Natural killer cell (primary cell): ENCODE data around the gene TBXA2R. TPM values are rescaled to one million over a fixed set of nuclear protein-coding genes. Genes with fewer than 3 reads are reported as not detected.

Experiments
- ATAC-seq, 3 donors: fragments of 150-1000 bp in 2 of 3; fragments of 200-7000 bp in 1 of 3; cut with Tn5 transposase; 1 replicate in 1 of 3; 2 replicates in 2 of 3; pipeline ENCODE4 v1.10.0; 2021; ENCODE audit warnings: mild to moderate bottlenecking in 2 of 3, moderate library complexity in 2 of 3
- DNase-seq, 2 donors: peaks; one replicate each; pipeline versions ENCODE4 v3.0.0 to v3.0.0-alpha.2; 2013 to 2021; ENCODE audit warnings: mixed read lengths in 1 of 2
- H3K27ac ChIP-seq: one replicate; pipeline ENCODE4 v1.5.1; 2013; ENCODE audit warnings: mild to moderate bottlenecking, low read length
- H3K27me3 ChIP-seq: one replicate; pipeline ENCODE4 v1.6.1; 2013; ENCODE audit warnings: low read length; ENCODE audit not compliant: control insufficient read depth, insufficient read depth
- H3K36me3 ChIP-seq: one replicate; pipeline ENCODE4 v1.6.1; 2013; ENCODE audit warnings: low read length; ENCODE audit not compliant: control insufficient read depth, insufficient read depth
- H3K4me1 ChIP-seq: one replicate; pipeline ENCODE4 v1.6.1; 2013; ENCODE audit warnings: low read length; ENCODE audit not compliant: control insufficient read depth, insufficient read depth
- H3K4me3 ChIP-seq: one replicate; pipeline ENCODE4 v1.5.1; 2013; ENCODE audit warnings: low read length
- H3K9me3 ChIP-seq: one replicate; pipeline ENCODE4 v1.6.1; 2013; ENCODE audit warnings: low read length; ENCODE audit not compliant: control insufficient read depth, insufficient read depth
- H3K27ac Mint-ChIP-seq, 2 donors: one replicate each; pipeline ENCODE4 v1.8.0; 2022; ENCODE audit warnings: mild to moderate bottlenecking in 2 of 2, mixed read lengths in 2 of 2, moderate library complexity in 1 of 2
- H3K27me3 Mint-ChIP-seq, 2 donors: one replicate each; pipeline ENCODE4 v1.8.0; 2022; ENCODE audit warnings: low read depth in 2 of 2, mixed read lengths in 2 of 2
- H3K36me3 Mint-ChIP-seq: one replicate; pipeline ENCODE4 v1.8.0; 2022; ENCODE audit warnings: mixed read lengths
- H3K4me1 Mint-ChIP-seq, 2 donors: one replicate each; pipeline ENCODE4 v1.8.0; 2022; ENCODE audit warnings: mixed read lengths in 2 of 2
- H3K4me3 Mint-ChIP-seq: one replicate; pipeline ENCODE4 v1.8.0; 2022; ENCODE audit warnings: mild to moderate bottlenecking, moderate library complexity, mixed read lengths
- H3K9me3 Mint-ChIP-seq, 2 donors: one replicate each; pipeline ENCODE4 v1.8.0; 2022; ENCODE audit warnings: mixed read lengths in 2 of 2
- WGBS: methylation state at CpG from one replicate; pipeline ENCODE4 v1.1.7; 2013; ENCODE audit warnings: missing lambda C conversion rate; ENCODE audit not compliant: insufficient coverage; 5-methylcytosine and 5-hydroxymethylcytosine counted together
- intact Hi-C: fragments of 100-400 bp; cut with micrococcal nuclease; formaldehyde crosslinking; loops from one replicate; pipeline ENCODE4 v1.14.2; 2022
- total RNA-seq, 4 donors: library from RNA; stranded (reverse); fragments of 120-200 nt in 1 of 4; gene quantifications; one replicate each; pipeline versions ENCODE4 v1.2.3 to v1.2.4, GENCODE V29; 2013 to 2022
- TF ChIP-seq, protein P1 (sequence below): fragments of 200-600 bp; IDR thresholded peaks from one replicate; pipeline ENCODE4 v1.8.0; 2022; ENCODE audit warnings: antibody characterized with exemption

Gene TBXA2R
- total RNA-seq, 3 donors from 2014 or later (not counting 1 experiment from before 2014, with no cell fraction given), result 1.4 to 2.1 (median 2.1) TPM

DNA sequence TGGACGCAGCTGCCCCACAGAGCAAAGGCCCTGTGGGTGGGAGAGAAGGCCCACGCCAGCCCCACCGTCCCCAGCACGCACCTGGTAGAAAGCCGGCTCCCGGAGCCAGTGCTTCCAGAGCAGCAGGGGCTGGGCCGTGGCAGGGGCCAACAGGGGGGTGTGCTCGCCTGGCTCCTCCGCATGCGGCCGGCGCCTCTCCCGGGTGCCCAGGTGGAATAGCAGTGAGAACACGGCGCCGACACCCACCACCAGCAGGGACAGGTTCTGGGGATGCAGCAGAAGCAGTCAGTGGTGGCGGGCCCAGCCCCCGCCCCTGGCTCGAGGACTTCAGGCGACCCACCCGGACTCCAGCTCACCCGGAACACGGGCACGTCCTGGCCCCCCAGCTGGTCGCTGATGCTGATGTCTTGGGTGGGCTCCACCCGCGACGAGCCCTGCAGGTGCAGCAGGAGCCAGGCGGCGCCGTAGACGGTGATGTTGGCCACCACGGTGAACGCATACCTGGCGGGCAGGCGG is 58.9 kb downstream of the TBXA2R start:
- peak overlapping the region in 1 of 2 donors; percentile 56 for H3K27ac Mint-ChIP-seq
- 94% methylated on average over 36 of the region's 36 CpGs for WGBS
- DNase-seq, result no peak
- peaks cover 0 to 19% of the 10 kb centered on the region in 2 donors for H3K4me1 Mint-ChIP-seq
- intact Hi-C loops, result no loop called here
- Histone ChIP-seq H3K9me3 (no peaks in the 10 kb centered on the region), H3K4me1 (peaks cover 19% of the 10 kb centered on the region), H3K36me3 (peaks cover 27% of the 10 kb centered on the region), H3K27ac (no peak overlapping the region), H3K27me3 (no peaks in the 10 kb centered on the region), H3K4me3 (no peak overlapping the region)
- H3K27me3 Mint-ChIP-seq, result no peaks in the 10 kb centered on the region
- TF ChIP-seq, protein P1, sequence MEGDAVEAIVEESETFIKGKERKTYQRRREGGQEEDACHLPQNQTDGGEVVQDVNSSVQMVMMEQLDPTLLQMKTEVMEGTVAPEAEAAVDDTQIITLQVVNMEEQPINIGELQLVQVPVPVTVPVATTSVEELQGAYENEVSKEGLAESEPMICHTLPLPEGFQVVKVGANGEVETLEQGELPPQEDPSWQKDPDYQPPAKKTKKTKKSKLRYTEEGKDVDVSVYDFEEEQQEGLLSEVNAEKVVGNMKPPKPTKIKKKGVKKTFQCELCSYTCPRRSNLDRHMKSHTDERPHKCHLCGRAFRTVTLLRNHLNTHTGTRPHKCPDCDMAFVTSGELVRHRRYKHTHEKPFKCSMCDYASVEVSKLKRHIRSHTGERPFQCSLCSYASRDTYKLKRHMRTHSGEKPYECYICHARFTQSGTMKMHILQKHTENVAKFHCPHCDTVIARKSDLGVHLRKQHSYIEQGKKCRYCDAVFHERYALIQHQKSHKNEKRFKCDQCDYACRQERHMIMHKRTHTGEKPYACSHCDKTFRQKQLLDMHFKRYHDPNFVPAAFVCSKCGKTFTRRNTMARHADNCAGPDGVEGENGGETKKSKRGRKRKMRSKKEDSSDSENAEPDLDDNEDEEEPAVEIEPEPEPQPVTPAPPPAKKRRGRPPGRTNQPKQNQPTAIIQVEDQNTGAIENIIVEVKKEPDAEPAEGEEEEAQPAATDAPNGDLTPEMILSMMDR, result peak; percentile 23
- H3K36me3 Mint-ChIP-seq, result no peaks in the 10 kb centered on the region
- no peaks in the 10 kb centered on the region for H3K9me3 Mint-ChIP-seq
- no peak overlapping the region for H3K4me3 Mint-ChIP-seq
- no peak for ATAC-seq

GRCh38 chr19:3547301-3547731 is 59.4 kb downstream of the TBXA2R start:
- Histone ChIP-seq H3K4me1 (peaks cover 14% of the 10 kb centered on the region), H3K27ac (no peak overlapping the region), H3K4me3 (no peak overlapping the region), H3K36me3 (peaks cover 27% of the 10 kb centered on the region), H3K27me3 (no peaks in the 10 kb centered on the region), H3K9me3 (no peaks in the 10 kb centered on the region)
- TF ChIP-seq, protein P1, result peak; percentile 53
- no peaks in the 10 kb centered on the region for H3K9me3 Mint-ChIP-seq
- peak overlapping the region in 1 of 2 donors; percentile 56 for H3K27ac Mint-ChIP-seq
- ATAC-seq (no peak), DNase-seq (peak in 1 of 2 donors; percentile 49)
- no peaks in the 10 kb centered on the region for H3K27me3 Mint-ChIP-seq
- no peaks in the 10 kb centered on the region for H3K36me3 Mint-ChIP-seq
- H3K4me1 Mint-ChIP-seq, result peaks cover 0 to 19% of the 10 kb centered on the region in 2 donors
- 92% methylated on average over 15 of the region's 15 CpGs for WGBS
- H3K4me3 Mint-ChIP-seq, result no peak overlapping the region
- intact Hi-C loops, result no loop called here

DNA sequence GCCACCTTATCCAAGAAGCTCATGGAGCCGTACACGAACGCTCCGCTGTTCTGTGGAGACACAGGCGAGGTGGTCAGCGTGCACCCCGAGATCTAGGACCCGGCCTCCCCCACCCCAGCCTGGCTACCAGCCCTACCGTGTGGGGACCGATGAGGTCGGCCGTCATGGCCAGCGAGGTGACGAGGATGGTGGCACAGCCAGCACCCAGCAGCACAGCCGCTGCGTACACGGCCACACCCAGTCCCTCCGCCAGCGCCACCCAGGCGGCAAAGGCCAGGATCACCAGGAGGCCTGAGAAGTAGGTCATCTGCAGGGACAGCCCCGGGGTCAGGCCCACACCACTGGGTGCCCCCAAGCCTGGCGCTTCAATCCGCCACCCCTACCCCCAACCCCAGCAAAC is 60.6 kb downstream of the TBXA2R start:
- H3K27ac Mint-ChIP-seq, result peak overlapping the region in 1 of 2 donors; percentile 59

More for the DNA sequence above, 60.6 kb downstream of the TBXA2R start:
- TF ChIP-seq, protein P1, result no peak
- Histone ChIP-seq H3K4me3 (no peak overlapping the region), H3K9me3 (no peaks in the 10 kb centered on the region), H3K27ac (no peak overlapping the region), H3K36me3 (peaks cover 27% of the 10 kb centered on the region), H3K27me3 (no peaks in the 10 kb centered on the region), H3K4me1 (peaks cover 14% of the 10 kb centered on the region)
- Mint-ChIP-seq H3K9me3 (no peaks in the 10 kb centered on the region), H3K4me1 (peaks cover 0 to 14% of the 10 kb centered on the region in 2 donors), H3K27me3 (no peaks in the 10 kb centered on the region), H3K4me3 (no peak overlapping the region), H3K36me3 (no peaks in the 10 kb centered on the region)
- intact Hi-C loops, result no loop called here
- ATAC-seq (no peak), DNase-seq (no peak)
- WGBS, result 96% methylated on average over 23 of the region's 23 CpGs
